Stimulated activated naive CD8-positive, alpha-beta T cell treated with anti-CD3 and anti-CD28 coated beads, Interleukin-15, amount 100 ng/mL, for 72 hours (primary cell): Measurements from ENCODE around the gene ARID5A.
"Not testable (repeated sequence)": the region's sequence is repeated elsewhere in the genome, so short reads cannot be mapped to it uniquely, and the experiment has no call there.

Source experiments
- ATAC-seq: fragments of 150-1000 bp; cut with Tn5 transposase; 2 replicates; pipeline ENCODE4 v1.10.0; 2021; ENCODE audit warnings: mild to moderate bottlenecking, moderate library complexity
- DNase-seq, 2 donors: peaks; one replicate each; pipeline ENCODE4 v3.0.0; 2021 to 2022
- H3K27ac Mint-ChIP-seq, 2 donors: one replicate each; pipeline ENCODE4 v1.8.0; 2022; ENCODE audit warnings: mild to moderate bottlenecking in 2 of 2, mixed read lengths in 2 of 2, moderate library complexity in 2 of 2
- H3K27me3 Mint-ChIP-seq: one replicate; pipeline ENCODE4 v1.8.0; 2022; ENCODE audit warnings: mixed read lengths
- H3K4me1 Mint-ChIP-seq: one replicate; pipeline ENCODE4 v1.8.0; 2022; ENCODE audit warnings: mild to moderate bottlenecking, mixed read lengths
- H3K4me3 Mint-ChIP-seq, 2 donors: one replicate each; pipeline ENCODE4 v1.8.0; 2022; ENCODE audit warnings: mild to moderate bottlenecking in 2 of 2, mixed read lengths in 2 of 2, moderate library complexity in 1 of 2
- H3K9me3 Mint-ChIP-seq, 2 donors: one replicate each; pipeline ENCODE4 v1.8.0; 2022; ENCODE audit warnings: mixed read lengths in 2 of 2

Gene ARID5A

DNA sequence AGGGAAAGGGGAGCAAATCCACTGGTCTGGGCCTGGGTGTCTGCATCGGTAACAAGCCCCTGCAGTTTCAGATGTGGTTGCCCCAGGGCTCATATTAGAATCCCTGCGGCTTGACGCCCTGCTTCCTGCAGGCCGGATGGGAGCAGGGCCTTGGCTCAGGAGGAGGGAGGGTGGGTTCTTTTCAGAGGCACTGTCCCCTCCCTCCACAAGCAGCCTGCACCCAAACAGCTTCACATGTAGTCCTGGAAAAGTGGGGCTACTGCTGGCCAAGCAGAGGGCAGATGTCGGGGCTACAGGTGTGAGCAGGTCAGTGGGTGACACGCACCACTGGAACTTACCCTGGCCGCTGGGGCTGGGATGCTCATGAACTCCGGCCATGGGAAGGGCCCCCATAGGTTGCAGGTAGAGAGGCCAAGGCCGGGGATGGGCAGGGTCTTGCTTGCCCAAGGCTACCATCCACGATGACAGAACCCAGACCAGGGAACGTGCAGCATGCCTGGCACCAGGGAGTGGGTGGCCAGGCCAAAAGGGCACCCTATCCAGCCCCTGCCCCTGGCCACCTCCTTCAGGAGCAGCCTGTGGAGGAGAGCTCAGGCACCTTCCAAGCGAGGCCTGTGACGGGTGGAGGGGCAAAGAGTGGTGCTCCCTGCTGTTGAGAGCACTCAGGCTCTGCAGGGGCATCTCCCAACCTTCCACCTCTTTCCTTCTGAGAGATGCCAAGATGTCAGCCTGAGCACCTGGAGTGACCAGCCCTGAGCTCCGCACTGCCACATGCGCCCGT, 16.8 kb downstream of the ARID5A start:
- Mint-ChIP-seq H3K9me3 (peaks cover 0 to 8% of the 10 kb centered on the region in 2 donors), H3K4me1 (peaks cover 36% of the 10 kb centered on the region), H3K4me3 (peak overlapping the region in 1 of 2 donors; percentile 50), H3K27me3 (peaks cover 7% of the 10 kb centered on the region), H3K27ac (peak overlapping the region in 1 of 2 donors; percentile 13)
- DNase-seq (peak in 1 of 2 donors; percentile 45), ATAC-seq (peak; percentile 2)

DNA sequence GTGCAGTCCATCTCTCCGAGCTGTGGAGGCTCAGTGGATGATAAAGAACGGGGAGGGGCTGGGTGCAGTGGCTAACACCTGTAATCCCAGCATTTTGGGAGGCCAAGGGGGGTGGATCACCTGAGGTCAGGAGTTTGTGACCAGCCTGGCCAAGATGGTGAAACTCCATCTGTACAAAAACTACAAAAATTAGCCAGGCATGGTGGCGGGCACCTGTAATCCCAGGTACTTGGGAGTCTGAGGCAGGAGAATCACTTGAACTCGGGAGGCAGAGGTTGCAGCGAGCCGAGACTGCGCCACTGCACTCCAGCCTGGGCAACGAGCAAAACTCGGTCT, 17.4 kb downstream of the ARID5A start:
- not testable (repeated sequence) for H3K27me3 Mint-ChIP-seq, DNase-seq, H3K9me3 Mint-ChIP-seq
- Mint-ChIP-seq H3K4me3 (peak overlapping the region; percentile 13 to 50), H3K4me1 (peaks cover 36% of the 10 kb centered on the region), H3K27ac (peak overlapping the region in 1 of 2 donors; percentile 82)
- peak; percentile 4 for ATAC-seq

DNA sequence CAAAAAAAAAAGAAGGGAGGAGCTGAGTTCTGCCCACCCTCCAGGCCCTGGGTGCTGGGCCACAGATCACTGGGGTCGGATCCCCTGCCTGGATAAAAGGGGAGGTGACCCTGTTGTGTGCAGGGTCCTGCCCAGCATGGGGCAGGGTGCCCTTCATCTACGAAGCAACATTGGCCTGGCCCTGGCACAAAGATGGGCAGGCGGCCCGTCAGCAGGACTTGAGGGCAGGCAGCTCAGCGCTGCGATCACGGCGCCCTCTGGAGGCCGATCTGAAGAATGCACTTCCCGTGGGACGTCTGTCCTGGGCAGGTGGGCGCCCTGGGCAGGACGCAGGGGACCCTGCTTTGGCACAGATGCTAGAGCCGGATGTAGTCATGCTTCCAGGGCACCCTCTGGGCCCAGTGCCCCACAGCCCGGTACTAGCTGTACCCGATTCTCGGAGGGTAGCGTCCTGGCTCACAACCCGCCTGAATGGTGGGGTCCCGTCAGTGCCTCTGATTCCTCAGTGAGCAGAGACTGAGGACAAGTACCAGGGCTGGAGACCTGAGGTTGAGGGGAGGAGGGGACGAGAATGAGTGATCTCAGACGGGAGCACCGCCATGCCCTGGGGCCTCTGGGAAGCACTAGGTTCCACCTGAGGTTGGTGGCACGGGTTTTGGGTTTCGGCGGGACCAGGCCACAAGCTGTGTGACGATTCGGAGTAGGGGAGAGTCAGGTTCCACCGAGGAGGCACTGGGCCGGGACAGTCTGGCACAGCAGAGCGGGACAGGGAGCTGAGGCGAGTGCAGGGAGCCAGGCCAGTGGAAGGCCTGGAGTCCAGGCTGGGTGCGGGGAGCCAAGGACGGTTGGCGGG, 18.0 kb downstream of the ARID5A start:
- Mint-ChIP-seq H3K27ac (peak overlapping the region in 1 of 2 donors; percentile 90), H3K4me1 (peaks cover 36% of the 10 kb centered on the region), H3K9me3 (peaks cover 0 to 8% of the 10 kb centered on the region in 2 donors), H3K27me3 (peaks cover 7% of the 10 kb centered on the region), H3K4me3 (peak overlapping the region; percentile 13 to 50)
- peak; percentile 79 to 80 for DNase-seq
- peak; percentile 57 for ATAC-seq

DNA sequence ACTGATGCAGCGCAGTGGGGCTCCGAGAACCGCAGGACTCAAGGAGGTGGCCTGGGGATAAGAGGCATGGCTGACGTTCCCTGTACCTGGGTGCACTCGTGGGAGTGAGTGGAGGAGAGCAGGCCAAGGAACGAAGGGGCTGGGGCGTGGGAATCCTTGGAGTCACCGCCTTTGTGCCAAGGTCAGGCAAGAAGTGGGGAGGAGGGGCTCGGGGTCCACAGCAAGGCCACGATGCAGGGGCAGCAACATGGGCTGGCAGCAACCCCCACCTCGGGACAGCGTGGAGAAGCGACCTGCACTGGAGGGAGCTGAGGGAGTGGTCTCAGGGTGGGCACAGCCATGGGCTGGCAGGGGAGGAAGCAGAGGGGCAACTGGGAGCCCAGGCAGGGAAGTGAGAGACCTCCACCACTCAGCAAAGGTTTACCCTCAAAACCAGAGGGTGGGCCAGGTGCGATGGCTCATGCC, 18.6 kb downstream of the ARID5A start:
- peaks cover 0 to 8% of the 10 kb centered on the region in 2 donors for H3K9me3 Mint-ChIP-seq
- peak overlapping the region in 1 of 2 donors; percentile 95 for H3K27ac Mint-ChIP-seq
- peaks cover 36% of the 10 kb centered on the region for H3K4me1 Mint-ChIP-seq
- H3K27me3 Mint-ChIP-seq, result peaks cover 7% of the 10 kb centered on the region
- ATAC-seq (no peak), DNase-seq (no peak)
- no peak overlapping the region for H3K4me3 Mint-ChIP-seq

DNA sequence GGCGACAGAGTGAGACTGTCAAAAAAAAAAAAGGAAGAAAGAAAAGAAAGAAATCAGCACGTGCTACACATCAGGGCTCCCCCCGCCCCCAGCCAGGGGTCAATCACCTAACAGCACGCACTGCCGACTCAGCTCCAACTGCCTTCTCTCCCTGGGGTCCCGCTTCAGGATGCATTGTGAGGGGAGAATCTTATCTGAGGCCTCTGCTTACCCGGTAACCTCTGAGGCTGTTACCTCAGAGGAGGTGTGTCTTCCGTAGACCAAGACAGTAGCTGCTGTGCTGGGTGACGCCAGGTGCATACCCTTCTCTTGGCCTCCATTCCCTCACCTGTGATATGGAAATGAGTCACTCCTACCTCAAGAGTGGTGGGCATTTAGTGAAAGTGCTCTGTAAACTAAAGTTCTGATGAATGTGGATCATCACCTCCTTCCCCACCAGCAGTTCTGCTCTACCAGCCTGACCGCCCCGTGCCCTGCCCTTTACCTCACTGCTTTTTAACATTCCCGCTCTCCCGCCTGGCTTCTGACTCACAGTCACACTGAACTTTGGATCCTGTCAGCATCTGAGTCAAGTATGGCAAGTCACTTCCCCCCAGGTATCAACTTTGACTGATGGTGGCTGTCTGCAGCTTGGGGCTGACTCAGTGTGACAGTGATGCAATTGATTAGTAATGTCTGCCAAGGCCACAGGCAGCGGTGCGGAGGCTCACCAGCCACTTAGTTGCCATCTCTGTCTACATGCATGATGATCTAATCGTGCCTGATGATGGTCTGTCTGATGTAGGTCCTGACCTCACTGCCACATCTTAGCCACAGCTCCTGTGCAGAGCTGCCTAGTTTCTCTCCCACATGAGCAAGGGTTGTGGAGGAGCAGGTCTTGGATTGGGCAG, 20.1 kb downstream of the ARID5A start:
- DNase-seq (peak in 1 of 2 donors; percentile 76), ATAC-seq (peak; percentile 67)
- peaks cover 7% of the 10 kb centered on the region for H3K27me3 Mint-ChIP-seq
- H3K4me3 Mint-ChIP-seq, result peak overlapping the region in 1 of 2 donors; percentile 2
- peaks cover 36% of the 10 kb centered on the region for H3K4me1 Mint-ChIP-seq
- H3K9me3 Mint-ChIP-seq, result peaks cover 0 to 8% of the 10 kb centered on the region in 2 donors
- H3K27ac Mint-ChIP-seq, result peak overlapping the region in 1 of 2 donors; percentile 60

DNA sequence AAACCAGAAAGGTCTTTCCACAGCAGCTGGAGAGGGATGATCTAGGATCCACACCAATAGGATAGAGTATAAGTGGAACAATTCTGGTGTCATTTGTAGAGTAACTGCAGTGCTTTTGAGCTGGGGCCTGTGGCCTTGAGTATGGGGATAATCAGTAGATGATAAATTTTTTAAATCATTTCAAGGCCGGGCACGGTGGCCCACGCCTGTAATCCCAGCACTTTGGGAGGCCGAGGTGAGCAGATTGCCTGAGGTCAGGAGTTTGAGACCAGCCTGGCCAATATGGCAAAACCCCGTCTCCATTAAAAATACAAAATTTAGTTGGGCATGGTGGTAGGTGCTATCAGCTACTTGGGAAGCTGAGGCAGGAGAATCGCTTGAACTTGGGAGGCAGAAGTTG, 20.9 kb downstream of the ARID5A start:
- not testable (repeated sequence) for DNase-seq, H3K27me3 Mint-ChIP-seq, H3K4me3 Mint-ChIP-seq, ATAC-seq, H3K9me3 Mint-ChIP-seq
- H3K4me1 Mint-ChIP-seq, result peaks cover 36% of the 10 kb centered on the region
- peak overlapping the region in 1 of 2 donors; percentile 60 for H3K27ac Mint-ChIP-seq

DNA sequence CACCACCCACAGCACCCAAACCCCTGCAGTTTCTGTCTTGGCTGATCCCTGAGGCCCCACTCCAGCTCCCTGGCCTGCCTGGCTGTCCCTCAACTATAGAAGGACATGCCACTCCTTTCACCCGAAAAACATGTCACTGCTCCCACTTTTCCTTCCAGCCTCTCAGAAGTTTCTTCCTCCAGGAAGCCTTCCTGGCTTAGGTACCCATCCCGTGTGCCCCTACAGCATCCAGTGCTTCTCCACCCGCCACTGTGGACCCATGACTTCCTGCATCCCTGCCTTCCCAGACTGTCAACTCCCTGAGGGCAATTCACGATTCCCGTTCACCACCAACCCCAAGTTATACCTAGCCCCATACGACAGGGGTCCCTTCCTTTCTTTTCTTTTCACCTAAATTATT, 21.5 kb downstream of the ARID5A start:
- Mint-ChIP-seq H3K27ac (peak overlapping the region; percentile 36 to 75), H3K4me3 (no peak overlapping the region), H3K4me1 (peaks cover 30% of the 10 kb centered on the region), H3K27me3 (peaks cover 7% of the 10 kb centered on the region), H3K9me3 (peaks cover 0 to 8% of the 10 kb centered on the region in 2 donors)
- no peak for DNase-seq
- ATAC-seq, result no peak

DNA sequence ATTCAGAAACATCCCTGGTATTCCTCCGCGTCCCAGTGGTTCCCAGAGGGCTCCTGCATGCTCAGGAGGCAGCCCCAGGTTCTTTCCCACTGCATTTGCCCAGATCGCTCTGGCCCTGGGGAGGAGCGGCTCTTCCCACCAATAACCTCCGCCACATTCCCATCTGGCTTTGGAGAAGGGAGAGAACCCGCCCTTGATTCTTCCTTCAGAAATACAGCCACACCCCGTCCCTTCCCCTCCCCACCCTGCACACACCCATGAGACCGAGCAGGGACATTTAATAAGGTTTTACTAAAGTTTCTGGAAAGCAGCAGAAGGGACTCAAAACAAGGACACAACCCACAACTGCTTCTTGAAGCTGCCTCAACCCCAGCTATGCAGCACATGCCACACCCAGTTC, 21.9 kb downstream of the ARID5A start:
- Mint-ChIP-seq H3K9me3 (peaks cover 0 to 8% of the 10 kb centered on the region in 2 donors), H3K4me3 (no peak overlapping the region), H3K4me1 (peaks cover 26% of the 10 kb centered on the region), H3K27me3 (peaks cover 7% of the 10 kb centered on the region), H3K27ac (no peak overlapping the region)
- DNase-seq, result no peak
- no peak for ATAC-seq

DNA sequence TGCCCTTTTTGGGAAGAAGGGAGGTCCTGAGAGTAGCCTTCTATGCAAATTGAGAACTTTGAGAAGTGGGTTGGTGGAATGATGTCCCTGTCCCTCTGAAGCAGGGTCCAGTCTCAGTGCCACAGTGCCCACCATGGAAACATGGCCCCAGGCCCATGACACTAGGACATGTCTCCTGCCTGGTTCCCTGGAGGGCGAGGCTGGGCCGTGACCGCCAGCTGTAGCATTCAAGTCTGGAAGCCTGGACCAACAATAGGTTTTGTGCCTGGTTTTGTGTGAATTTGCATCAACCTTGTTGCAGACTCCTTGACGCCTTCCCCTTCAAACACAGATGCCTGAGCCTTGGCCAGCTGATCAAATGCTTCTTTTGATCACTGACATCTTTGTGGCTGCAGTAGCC, 27.5 kb downstream of the ARID5A start:
- no peak overlapping the region for H3K4me3 Mint-ChIP-seq
- DNase-seq, result no peak
- no peaks in the 10 kb centered on the region for H3K4me1 Mint-ChIP-seq
- no peaks in the 10 kb centered on the region for H3K9me3 Mint-ChIP-seq
- H3K27ac Mint-ChIP-seq, result peak overlapping the region in 1 of 2 donors; percentile 30
- no peak for ATAC-seq
- H3K27me3 Mint-ChIP-seq, result no peaks in the 10 kb centered on the region

DNA sequence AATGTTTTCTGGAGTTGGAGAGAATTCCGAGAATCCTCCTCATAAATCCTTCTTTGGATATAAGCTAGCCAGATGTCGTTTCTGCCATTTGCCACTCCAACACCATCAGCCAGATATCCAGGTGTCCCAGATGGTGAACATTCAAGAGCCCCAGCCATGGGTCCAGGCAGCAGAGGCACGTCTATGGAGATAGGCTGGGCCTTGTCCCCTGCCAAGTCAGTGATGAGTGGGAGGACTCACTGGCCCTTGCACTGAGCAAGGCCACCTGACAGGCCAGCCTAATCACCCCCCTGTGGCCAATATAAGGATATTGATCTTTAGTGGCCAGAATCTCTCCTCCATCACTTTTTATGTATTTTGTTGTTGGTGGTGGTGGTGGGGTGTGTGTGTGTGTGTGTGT, 28.0 kb downstream of the ARID5A start:
- DNase-seq (no peak), ATAC-seq (no peak)
- Mint-ChIP-seq H3K9me3 (no peaks in the 10 kb centered on the region), H3K27me3 (no peaks in the 10 kb centered on the region), H3K27ac (no peak overlapping the region), H3K4me3 (no peak overlapping the region), H3K4me1 (no peaks in the 10 kb centered on the region)

DNA sequence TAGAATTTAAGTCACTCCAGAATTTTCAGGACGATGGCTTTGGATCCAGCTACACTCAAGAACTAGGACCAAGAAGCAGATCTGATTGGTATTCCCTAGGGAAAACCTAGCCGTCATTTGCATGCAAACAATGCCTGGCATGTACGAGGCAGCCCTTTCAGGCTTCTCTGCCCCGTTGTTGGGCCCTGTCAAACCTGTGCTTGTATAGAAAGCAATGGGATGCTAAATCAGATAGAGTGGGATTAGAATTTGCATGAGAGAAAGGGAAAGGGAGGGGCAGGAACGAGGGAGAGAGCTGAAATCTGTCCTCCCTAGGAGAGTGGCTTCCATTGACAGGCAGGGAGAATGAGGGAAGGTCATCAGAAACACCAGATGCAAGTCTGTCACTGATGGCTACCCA, 28.6 kb downstream of the ARID5A start:
- H3K4me3 Mint-ChIP-seq, result no peak overlapping the region
- DNase-seq (no peak), ATAC-seq (no peak)
- no peak overlapping the region for H3K27ac Mint-ChIP-seq
- no peaks in the 10 kb centered on the region for H3K9me3 Mint-ChIP-seq
- no peaks in the 10 kb centered on the region for H3K4me1 Mint-ChIP-seq
- no peaks in the 10 kb centered on the region for H3K27me3 Mint-ChIP-seq

DNA sequence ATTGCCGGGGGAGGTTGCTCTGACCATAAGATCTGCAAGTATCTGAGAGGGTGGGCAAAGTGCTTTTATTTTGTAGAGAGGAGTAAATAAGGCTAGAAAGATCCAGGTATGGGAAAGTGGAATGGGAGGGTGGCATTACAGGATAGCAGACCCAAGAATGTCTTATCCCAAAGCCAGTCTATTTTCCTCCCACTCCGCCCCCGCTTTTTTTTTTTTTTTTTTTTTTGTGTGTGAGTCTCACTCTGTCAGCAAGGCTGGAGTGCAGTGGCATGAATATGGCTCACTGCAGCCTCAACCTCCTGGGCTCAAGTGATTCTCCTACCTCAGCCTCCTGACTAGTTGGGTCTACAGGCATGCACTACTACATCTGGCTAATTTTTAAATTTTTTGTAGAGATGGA, 31.5 kb downstream of the ARID5A start:
- H3K4me1 Mint-ChIP-seq, result no peaks in the 10 kb centered on the region
- H3K4me3 Mint-ChIP-seq, result no peak overlapping the region
- no peak for DNase-seq
- H3K9me3 Mint-ChIP-seq, result no peaks in the 10 kb centered on the region
- no peak for ATAC-seq
- no peaks in the 10 kb centered on the region for H3K27me3 Mint-ChIP-seq
- H3K27ac Mint-ChIP-seq, result no peak overlapping the region

DNA sequence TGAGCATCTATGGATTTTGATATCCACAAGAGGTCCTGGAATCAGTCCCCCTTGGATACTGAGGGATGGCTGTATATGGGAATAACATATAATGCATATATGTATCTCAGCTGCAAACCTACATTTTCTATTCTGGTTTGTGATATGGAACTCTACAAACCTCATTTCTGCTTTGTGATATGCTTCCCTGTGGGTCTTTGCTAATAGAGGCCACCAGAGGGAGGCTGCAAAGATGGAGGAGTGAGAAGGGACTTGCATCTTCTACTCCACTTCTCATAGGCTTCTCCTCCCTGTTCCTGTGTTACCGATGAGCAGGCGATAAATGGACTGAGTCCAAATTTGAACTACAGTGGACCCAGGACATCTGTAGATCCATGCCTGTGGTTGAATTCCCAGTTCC, 37.8 kb downstream of the ARID5A start:
- Mint-ChIP-seq H3K27ac (no peak overlapping the region), H3K9me3 (no peaks in the 10 kb centered on the region), H3K27me3 (no peaks in the 10 kb centered on the region), H3K4me3 (no peak overlapping the region), H3K4me1 (no peaks in the 10 kb centered on the region)
- DNase-seq (no peak), ATAC-seq (no peak)

DNA sequence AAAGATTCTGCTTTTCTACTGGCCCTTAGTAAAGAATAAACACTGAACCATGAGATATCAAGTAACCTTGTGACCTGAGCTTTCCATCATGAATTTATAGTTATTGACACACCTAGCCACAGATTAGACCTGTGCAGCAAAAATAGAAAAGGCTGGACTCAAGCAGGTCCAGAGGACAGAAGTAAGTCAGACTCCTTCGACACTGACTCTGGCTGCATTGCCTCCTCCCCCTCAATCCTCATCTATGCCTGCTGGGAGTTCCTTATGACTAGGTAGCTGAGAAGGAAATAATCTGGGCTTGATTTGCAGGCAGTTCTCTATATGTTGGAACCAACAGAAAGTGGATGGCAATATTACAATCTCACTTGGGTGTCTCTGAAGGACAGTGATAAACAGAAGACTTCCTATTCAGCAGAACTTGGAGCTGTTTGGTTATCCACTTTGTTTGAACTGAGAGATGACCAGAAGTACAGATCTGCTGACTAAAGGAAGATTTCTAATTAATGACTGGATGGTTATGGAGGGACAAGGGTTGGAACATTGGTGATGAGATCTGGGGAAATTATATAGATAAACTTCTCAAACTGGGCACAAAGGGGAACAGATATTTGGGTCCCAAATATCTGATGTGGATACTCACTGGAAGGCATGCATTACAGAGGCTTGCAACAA, 39.4 kb downstream of the ARID5A start:
- DNase-seq (no peak), ATAC-seq (no peak)
- Mint-ChIP-seq H3K9me3 (no peaks in the 10 kb centered on the region), H3K4me1 (no peaks in the 10 kb centered on the region), H3K27me3 (no peaks in the 10 kb centered on the region), H3K4me3 (no peak overlapping the region), H3K27ac (no peak overlapping the region)

DNA sequence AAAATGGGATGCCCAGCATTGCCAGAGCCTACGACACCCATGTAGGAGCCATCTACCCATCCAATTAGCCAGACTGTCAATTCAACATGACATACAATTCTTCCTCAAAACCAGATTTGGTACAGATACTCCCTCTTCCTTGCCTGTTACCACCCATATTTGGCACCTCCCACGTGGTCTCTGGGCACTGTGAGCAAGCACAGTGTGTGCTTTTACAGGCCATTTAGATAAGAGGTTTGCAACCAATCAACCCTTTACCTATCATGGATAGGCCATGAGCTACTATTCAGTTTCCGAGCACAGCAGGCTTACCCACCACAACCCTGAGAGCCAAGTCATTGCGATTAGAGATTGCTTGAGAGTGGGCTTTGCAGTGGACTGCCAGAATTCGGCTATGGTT, 40.9 kb downstream of the ARID5A start:
- DNase-seq (no peak), ATAC-seq (no peak)
- H3K27me3 Mint-ChIP-seq, result no peaks in the 10 kb centered on the region
- no peak overlapping the region for H3K27ac Mint-ChIP-seq
- H3K9me3 Mint-ChIP-seq, result no peaks in the 10 kb centered on the region
- H3K4me3 Mint-ChIP-seq, result no peak overlapping the region
- H3K4me1 Mint-ChIP-seq, result no peaks in the 10 kb centered on the region
